IMR-90 (cell line): ENCODE results near the gene KIF5C. TPM values are rescaled to one million over a fixed set of nuclear protein-coding genes. Genes with fewer than 3 reads are reported as not detected.

ENCODE experiments used
- ATAC-seq: fragments of 200-7000 bp; cut with Tn5 transposase; 2 replicates; pipeline ENCODE4 v1.9.1; 2020; ENCODE audit warnings: low read depth, mild to moderate bottlenecking, moderate library complexity
- BruUV-seq: library from RNA; stranded (reverse); fragments of 400-500 nt; replicated peaks from 2 replicates; lab custom pipeline; 2021; lab: Mats Ljungman, UMichigan
- CTCF ChIA-PET: fragments of 300-600 bp; formaldehyde crosslinking; extraction: SDS; loops from one replicate; lab custom pipeline; 2021; ENCODE audit warnings: antibody characterized with exemption; lab: Yijun Ruan, JAX
- POLR2A ChIA-PET: fragments of 300-600 bp; sonication (Branson Sonifier 250); formaldehyde crosslinking; loops from one replicate; lab custom pipeline; 2022; ENCODE audit warnings: antibody characterized with exemption; ENCODE audit not compliant: unreplicated experiment; lab: Charles Lee
- DNase-seq: peaks from one replicate; pipeline ENCODE4 v3.0.0; 2013
- H2AFZ ChIP-seq: replicated peaks from 2 replicates; pipeline ENCODE3; 2013; ENCODE audit warnings: low read length, mild to moderate bottlenecking; ENCODE audit not compliant: poor library complexity
- H2AK5ac ChIP-seq: 2 replicates; pipeline ENCODE4 v1.6.1; 2013; ENCODE audit warnings: low read depth, low read length, inconsistent platforms
- H2AK9ac ChIP-seq: replicated peaks from 2 replicates; pipeline ENCODE3; 2013; ENCODE audit warnings: mild to moderate bottlenecking, low read depth, low read length, moderate library complexity; ENCODE audit not compliant: poor library complexity
- H2BK120ac ChIP-seq: 2 replicates; pipeline ENCODE4 v1.6.1; 2013; ENCODE audit warnings: low read depth, low read length, inconsistent platforms
- H2BK15ac ChIP-seq: 3 replicates; pipeline ENCODE4 v1.6.1; 2013; ENCODE audit warnings: low read depth, low read length, inconsistent platforms
- H2BK20ac ChIP-seq: 2 replicates; pipeline ENCODE4 v1.6.1; 2013; ENCODE audit warnings: low read depth, mild to moderate bottlenecking, inconsistent platforms, low read length, moderate library complexity
- H2BK5ac ChIP-seq: 2 replicates; pipeline ENCODE4 v1.6.1; 2013; ENCODE audit warnings: mild to moderate bottlenecking, low read depth, low read length, inconsistent platforms; ENCODE audit not compliant: poor library complexity, severe bottlenecking
- H3K14ac ChIP-seq: replicated peaks from 2 replicates; pipeline ENCODE4 v1.6.1; 2013; ENCODE audit warnings: low read depth, low read length, inconsistent platforms
- H3K18ac ChIP-seq: 2 replicates; pipeline ENCODE4 v1.6.1; 2013; ENCODE audit warnings: low read depth, low read length, control low read depth
- H3K23ac ChIP-seq: 2 replicates; pipeline ENCODE4 v1.6.1; 2013; ENCODE audit warnings: low read depth, low read length, inconsistent platforms
- H3K27ac ChIP-seq: 2 replicates; pipeline ENCODE4 v1.5.1; 2013; ENCODE audit warnings: mild to moderate bottlenecking, control low read depth, low read length; ENCODE audit not compliant: insufficient read depth
- H3K27me3 ChIP-seq: 2 replicates; pipeline ENCODE4 v1.6.1; 2013; ENCODE audit warnings: low read length; ENCODE audit not compliant: control insufficient read depth, insufficient read depth
- H3K36me3 ChIP-seq: 2 replicates; pipeline ENCODE4 v1.6.1; 2013; ENCODE audit warnings: low read length, mixed read lengths; ENCODE audit not compliant: control insufficient read depth, insufficient read depth
- H3K4ac ChIP-seq: 2 replicates; pipeline ENCODE4 v1.6.1; 2013; ENCODE audit warnings: low read depth, low read length, inconsistent platforms
- H3K4me1 ChIP-seq: 2 replicates; pipeline ENCODE4 v1.6.1; 2013; ENCODE audit warnings: low read length, mixed read lengths; ENCODE audit not compliant: control insufficient read depth, insufficient read depth
- H3K4me2 ChIP-seq: 2 replicates; pipeline ENCODE4 v1.6.1; 2013; ENCODE audit warnings: low read depth, mild to moderate bottlenecking, control low read depth, low read length, moderate library complexity
- H3K4me3 ChIP-seq: 2 replicates; pipeline ENCODE4 v1.5.1; 2013; ENCODE audit warnings: low read depth, mild to moderate bottlenecking, control low read depth, low read length, moderate library complexity; ENCODE audit not compliant: insufficient read depth
- H3K56ac ChIP-seq: 2 replicates; pipeline ENCODE4 v1.6.1; 2013; ENCODE audit warnings: low read length, inconsistent platforms; ENCODE audit not compliant: insufficient read depth; ENCODE audit errors: extremely low read depth
- H3K79me1 ChIP-seq, 2 experiments: 2 replicates each; pipeline ENCODE4 v1.6.1; 2013; ENCODE audit warnings: low read length in 2 of 2, inconsistent platforms in 1 of 2, low read depth in 1 of 2
- H3K9ac ChIP-seq: 2 replicates; pipeline ENCODE4 v1.6.1; 2013; ENCODE audit warnings: low read depth, low read length, control low read depth
- H3K9me1 ChIP-seq: 2 replicates; pipeline ENCODE4 v1.6.1; 2013; ENCODE audit warnings: low read length, inconsistent platforms; ENCODE audit not compliant: insufficient read depth
- H3K9me3 ChIP-seq: 2 replicates; pipeline ENCODE4 v1.6.1; 2013; ENCODE audit warnings: low read length; ENCODE audit not compliant: control insufficient read depth, insufficient read depth
- H4K20me1 ChIP-seq: 2 replicates; pipeline ENCODE4 v1.6.1; 2013; ENCODE audit warnings: low read length, inconsistent platforms; ENCODE audit not compliant: insufficient read depth
- H4K5ac ChIP-seq: 2 replicates; pipeline ENCODE4 v1.6.1; 2013; ENCODE audit warnings: mild to moderate bottlenecking, low read depth, low read length, control low read depth
- H4K8ac ChIP-seq, 2 experiments: 2 replicates each; pipeline ENCODE4 v1.6.1; 2013; ENCODE audit warnings: low read depth in 2 of 2, low read length in 2 of 2, control low read depth in 1 of 2, inconsistent platforms in 1 of 2
- H4K91ac ChIP-seq: 2 replicates; pipeline ENCODE4 v1.6.1; 2013; ENCODE audit warnings: low read depth, low read length, inconsistent platforms; ENCODE audit not compliant: insufficient read depth
- CEBPB ChIP-seq: IDR thresholded peaks from 2 replicates; pipeline ENCODE4 v1.6.1; 2012; ENCODE audit warnings: low read depth, low read length, improper control_type of control experiment
- ELK1 ChIP-seq: fragments of 150-350 bp; IDR thresholded peaks from 2 replicates; pipeline ENCODE4 v1.6.1; 2016; ENCODE audit warnings: low read depth, mild to moderate bottlenecking, low read length, moderate library complexity, borderline replicate concordance
- FOS ChIP-seq: fragments of 150-350 bp; IDR thresholded peaks from 2 replicates; pipeline ENCODE4 v1.6.1; 2016; ENCODE audit warnings: low read depth, low read length
- RCOR1 ChIP-seq: IDR thresholded peaks from 2 replicates; pipeline ENCODE4 v1.6.1; 2012; ENCODE audit warnings: mild to moderate bottlenecking, low read length, improper control_type of control experiment; ENCODE audit not compliant: insufficient replicate concordance
- RFX5 ChIP-seq: IDR thresholded peaks from 2 replicates; pipeline ENCODE4 v1.8.0; 2012; ENCODE audit warnings: low read depth, mild to moderate bottlenecking, low read length, moderate library complexity
- WGBS, 2 experiments: methylation state at CpG; one replicate each; pipeline versions ENCODE4 v1.1.5 to v1.1.7; 2013; ENCODE audit warnings: missing lambda C conversion rate in 2 of 2; ENCODE audit not compliant: insufficient read length in 1 of 2; ENCODE audit errors: extremely low coverage in 2 of 2; 5-methylcytosine and 5-hydroxymethylcytosine counted together
- dilution Hi-C: fragments of 300-500 bp; cut with HindIII; formaldehyde crosslinking; loops from one replicate; pipeline ENCODE4 v1.14.3; 2018; ENCODE audit warnings: low sequenced_read_pairs; ENCODE audit not compliant: unreplicated experiment
- in situ Hi-C: fragments of 300-500 bp; cut with MboI; formaldehyde crosslinking; loops from 3 replicates; pipeline ENCODE4 v1.14.3; 2019; ENCODE audit warnings: low sequenced_read_pairs, inconsistent platforms, mixed read lengths
- intact Hi-C: fragments of 100-400 bp; cut with micrococcal nuclease; formaldehyde crosslinking; loops from 2 replicates; pipeline ENCODE4 v1.10.0; 2022
- polyA plus RNA-seq, 3 experiments: library from polyadenylated mRNA; depleted of rRNA; stranded (reverse); fragments of >200 nt; gene quantifications; 2 replicates each; pipeline ENCODE4 v1.2.3, GENCODE V29; 2012; ENCODE audit warnings: low replicate concordance in 1 of 3
- total RNA-seq: library from RNA; depleted of rRNA; stranded (reverse); fragments of >200 nt; gene quantifications from 2 replicates; pipeline ENCODE4 v1.2.3, GENCODE V29; 2012

KIF5C gene
- total and polyA plus RNA-seq, 2 of the 4 experiments (the other 2 are of a cell fraction), result 0.10 to 0.18 TPM

- no peaks in the 10 kb centered on the region for H3K79me1 ChIP-seq
- no peak overlapping the region for H3K56ac ChIP-seq
- in situ Hi-C loops, result loop anchor here (10.0 kb wide), 1 partner anchor 286 kb away; no protein-coding TSS in a partner anchor
- no TSS peak for BruUV-seq
- no peak overlapping the region for H4K91ac ChIP-seq
- dilution Hi-C loops, result no loop called here
- H3K9me3 ChIP-seq, result no peaks in the 10 kb centered on the region
- H2BK20ac ChIP-seq, result no peak overlapping the region
- no peaks in the 10 kb centered on the region for H3K36me3 ChIP-seq
- no peak for TF ChIP-seq RFX5
- TF ChIP-seq RCOR1, result no peak
- TF ChIP-seq CEBPB, result no peak
- TF ChIP-seq FOS, result no peak
- no peak for TF ChIP-seq ELK1
- H2AK5ac ChIP-seq, result no peak overlapping the region
- no peak overlapping the region for H3K27ac ChIP-seq
- no peak overlapping the region for H2BK5ac ChIP-seq
- no peak overlapping the region for H2AFZ ChIP-seq
- no peaks in the 10 kb centered on the region for H3K9me1 ChIP-seq
- no peak overlapping the region for H2BK120ac ChIP-seq
- no peak overlapping the region for H3K18ac ChIP-seq
- ATAC-seq (no peak), DNase-seq (no peak)
- no peak overlapping the region for H2AK9ac ChIP-seq
- no peaks in the 10 kb centered on the region for H4K20me1 ChIP-seq
- H3K9ac ChIP-seq, result no peak overlapping the region
- intact Hi-C loops, result no loop called here
- H4K8ac ChIP-seq, result no peak overlapping the region
- CTCF ChIA-PET, result interaction anchor here (1.3 kb wide), 1 partner anchor 533 kb away, joined by 4 read pairs; no protein-coding TSS in a partner anchor
- no peak overlapping the region for H2BK15ac ChIP-seq
- H3K4me1 ChIP-seq, result no peaks in the 10 kb centered on the region
- H3K4me2 ChIP-seq, result no peak overlapping the region
- WGBS, 2 experiments, result no CpG with 5 or more reads among the region's 6 CpGs
- H3K4me3 ChIP-seq, result no peak overlapping the region
- H3K27me3 ChIP-seq, result peaks cover 17% of the 10 kb centered on the region
- H3K23ac ChIP-seq, result no peak overlapping the region
- no peak overlapping the region for H3K4ac ChIP-seq
- H4K5ac ChIP-seq, result no peak overlapping the region
- POLR2A ChIA-PET, result no interaction called here
- H3K14ac ChIP-seq, result no peak overlapping the region
These were observed 153.3 kb downstream of the KIF5C start for GRCh38 chr2:149028377-149028776.
